Stimulated activated naive CD8-positive, alpha-beta T cell treated with anti-CD3 and anti-CD28 coated beads, Interleukin-15, amount 100 ng/mL, for 72 hours (primary cell): ENCODE results near the gene AUTS2.
A peak's percentile ranks its signal among the peaks of the same experiment; 100 is the strongest.

ENCODE experiments used
- ATAC-seq: fragments of 150-1000 bp; cut with Tn5 transposase; 2 replicates; pipeline ENCODE4 v1.10.0; 2021; ENCODE audit warnings: mild to moderate bottlenecking, moderate library complexity
- DNase-seq, 2 donors: peaks; one replicate each; pipeline ENCODE4 v3.0.0; 2021 to 2022
- H3K27ac Mint-ChIP-seq, 2 donors: one replicate each; pipeline ENCODE4 v1.8.0; 2022; ENCODE audit warnings: mild to moderate bottlenecking in 2 of 2, mixed read lengths in 2 of 2, moderate library complexity in 2 of 2
- H3K27me3 Mint-ChIP-seq: one replicate; pipeline ENCODE4 v1.8.0; 2022; ENCODE audit warnings: mixed read lengths
- H3K4me1 Mint-ChIP-seq: one replicate; pipeline ENCODE4 v1.8.0; 2022; ENCODE audit warnings: mild to moderate bottlenecking, mixed read lengths
- H3K4me3 Mint-ChIP-seq, 2 donors: one replicate each; pipeline ENCODE4 v1.8.0; 2022; ENCODE audit warnings: mild to moderate bottlenecking in 2 of 2, mixed read lengths in 2 of 2, moderate library complexity in 1 of 2
- H3K9me3 Mint-ChIP-seq, 2 donors: one replicate each; pipeline ENCODE4 v1.8.0; 2022; ENCODE audit warnings: mixed read lengths in 2 of 2

The AUTS2 gene

DNA sequence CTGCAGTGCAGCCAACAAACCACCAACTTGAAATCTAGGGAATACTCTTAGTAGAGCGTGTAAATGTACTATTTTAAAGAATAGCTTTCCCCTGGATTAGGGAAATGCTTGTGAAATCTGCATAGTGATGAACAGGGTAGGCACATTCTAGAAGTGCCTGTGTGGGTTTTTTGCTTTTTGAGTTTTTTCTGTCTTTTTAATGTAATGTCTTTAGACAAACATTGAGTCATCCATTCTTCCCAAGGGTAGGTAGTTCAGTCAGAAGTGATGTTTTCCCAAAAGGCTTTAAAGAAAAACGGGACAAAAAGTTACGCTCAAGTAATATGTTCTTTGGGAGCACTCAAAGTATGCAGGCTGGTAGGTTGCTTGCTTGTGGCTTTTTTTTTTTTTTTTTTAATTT lies 130.0 kb downstream of the AUTS2 start:
- no peak for DNase-seq
- Mint-ChIP-seq H3K27ac (no peak overlapping the region), H3K27me3 (peaks cover 8% of the 10 kb centered on the region), H3K4me3 (no peak overlapping the region), H3K4me1 (no peaks in the 10 kb centered on the region), H3K9me3 (peaks cover 0 to 7% of the 10 kb centered on the region in 2 donors)
- no peak for ATAC-seq

GRCh38 chr7:69732203-69732602 lies 133.9 kb downstream of the AUTS2 start:
- DNase-seq = no peak
- H3K4me1 Mint-ChIP-seq = no peaks in the 10 kb centered on the region

DNA sequence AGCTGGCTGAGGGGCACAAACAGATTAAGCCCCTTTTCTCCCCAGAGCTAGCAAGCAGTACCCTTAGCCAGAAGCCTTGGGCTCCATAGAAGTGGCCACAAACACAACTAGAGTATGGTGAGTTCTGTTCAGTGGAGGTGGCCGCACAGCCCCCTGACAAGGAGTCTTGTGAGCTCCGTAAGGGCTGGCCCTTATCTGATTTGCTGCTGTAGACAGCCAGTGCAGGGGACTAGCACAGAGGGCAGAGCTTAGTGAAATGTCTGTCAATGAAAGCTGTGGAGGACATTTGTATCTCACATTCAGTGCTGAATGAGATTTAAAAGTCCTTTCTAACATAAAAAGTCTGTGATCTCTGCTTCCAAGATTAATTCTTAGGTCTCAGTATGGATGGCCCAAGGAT lies 137.3 kb downstream of the AUTS2 start:
- Mint-ChIP-seq H3K4me3 (no peak overlapping the region), H3K9me3 (no peaks in the 10 kb centered on the region), H3K4me1 (peaks cover 22% of the 10 kb centered on the region), H3K27me3 (no peaks in the 10 kb centered on the region), H3K27ac (no peak overlapping the region)
- no peak for DNase-seq
- no peak for ATAC-seq

More at GRCh38 chr7:69732203-69732602, 133.9 kb downstream of the AUTS2 start:
- no peak for ATAC-seq
- Mint-ChIP-seq H3K4me3 (no peak overlapping the region), H3K27ac (no peak overlapping the region), H3K9me3 (peaks cover 0 to 7% of the 10 kb centered on the region in 2 donors), H3K27me3 (peaks cover 8% of the 10 kb centered on the region)

GRCh38 chr7:69736126-69736810 lies 138.0 kb downstream of the AUTS2 start:
- Mint-ChIP-seq H3K4me3 (no peak overlapping the region), H3K27ac (no peak overlapping the region)
- no peak for DNase-seq

DNA sequence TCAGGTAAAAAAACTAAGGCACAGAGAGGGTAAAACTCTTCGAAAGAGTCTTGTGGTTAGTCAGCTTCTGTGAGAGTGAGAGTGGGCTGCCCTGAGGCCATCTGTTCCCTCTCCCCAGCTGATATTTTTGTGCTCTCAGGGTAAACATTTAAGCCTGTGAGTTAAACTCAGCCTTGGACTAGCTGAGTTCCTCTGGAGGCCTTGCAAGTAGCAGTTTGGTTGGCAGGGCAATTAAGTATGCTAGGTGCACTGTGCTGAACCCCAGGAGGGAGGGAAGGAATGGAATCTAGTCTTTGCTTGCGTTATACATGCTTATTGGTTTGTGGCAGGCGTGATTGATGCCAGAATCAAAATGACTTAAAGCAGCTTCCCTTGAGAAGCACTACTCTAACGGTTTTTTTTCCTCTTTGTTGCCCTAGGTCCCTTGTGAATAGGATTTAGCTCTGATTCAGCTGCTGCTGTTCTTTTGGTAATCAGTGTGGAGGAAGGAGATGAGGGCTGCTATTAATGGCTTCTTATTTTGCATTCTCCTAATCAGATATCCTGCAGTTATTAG lies 140.2 kb downstream of the AUTS2 start:
- DNase-seq = no peak
- no peaks in the 10 kb centered on the region for H3K9me3 Mint-ChIP-seq
- H3K27me3 Mint-ChIP-seq = no peaks in the 10 kb centered on the region
- no peak for ATAC-seq
- H3K27ac Mint-ChIP-seq = peak overlapping the region in 1 of 2 donors; percentile 11
- no peak overlapping the region for H3K4me3 Mint-ChIP-seq
- H3K4me1 Mint-ChIP-seq = peaks cover 22% of the 10 kb centered on the region

More at GRCh38 chr7:69736126-69736810, 138.0 kb downstream of the AUTS2 start:
- Mint-ChIP-seq H3K9me3 (no peaks in the 10 kb centered on the region), H3K27me3 (no peaks in the 10 kb centered on the region), H3K4me1 (peaks cover 22% of the 10 kb centered on the region)
- no peak for ATAC-seq

DNA sequence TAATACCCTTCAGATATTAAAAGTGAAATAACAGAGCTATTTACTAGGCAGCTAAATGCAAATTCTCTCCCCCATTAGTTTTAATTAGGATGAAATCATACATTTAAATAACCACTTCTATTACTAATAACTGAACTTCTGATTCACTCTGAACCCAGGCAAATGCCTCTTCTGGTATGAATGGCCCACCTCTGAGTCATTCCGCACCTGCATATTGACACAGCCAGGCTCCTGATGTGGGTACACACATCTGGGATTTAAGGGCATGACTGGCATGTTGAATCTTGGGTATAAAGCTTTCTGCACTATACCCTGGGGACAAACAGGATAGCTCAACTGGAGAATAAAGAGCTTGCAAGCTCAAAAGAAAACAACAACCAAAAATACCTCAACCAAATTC lies 140.9 kb downstream of the AUTS2 start:
- peak; percentile 87 for ATAC-seq
- Mint-ChIP-seq H3K27me3 (no peaks in the 10 kb centered on the region), H3K9me3 (no peaks in the 10 kb centered on the region), H3K4me1 (peaks cover 22% of the 10 kb centered on the region), H3K27ac (no peak overlapping the region), H3K4me3 (no peak overlapping the region)
- peak; percentile 4 to 46 for DNase-seq

DNA sequence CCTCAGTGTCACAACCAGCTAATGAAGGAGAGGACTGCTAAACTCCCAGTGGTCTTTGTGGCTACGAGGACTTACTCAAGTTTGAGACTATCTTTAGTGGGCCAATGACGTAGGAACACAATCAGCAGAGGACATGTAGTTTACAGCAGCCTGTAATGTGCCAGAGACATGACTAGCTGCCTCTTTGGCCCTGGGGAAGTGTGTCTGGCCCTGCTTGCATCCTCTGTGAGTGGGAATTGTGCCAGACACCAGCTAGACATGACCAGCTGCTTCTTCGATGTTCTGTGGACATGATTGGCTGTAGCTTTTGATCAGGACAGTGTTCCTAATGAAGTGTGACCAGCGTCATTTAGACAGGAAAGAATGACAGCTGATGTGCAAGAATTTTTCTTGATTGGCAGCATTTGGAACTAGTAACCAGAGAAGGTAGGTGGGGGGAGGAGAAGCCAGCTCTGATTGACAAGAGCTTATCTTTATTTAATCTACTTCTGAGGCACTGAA lies 141.7 kb downstream of the AUTS2 start:
- Mint-ChIP-seq H3K4me3 (no peak overlapping the region), H3K27me3 (no peaks in the 10 kb centered on the region), H3K9me3 (no peaks in the 10 kb centered on the region), H3K27ac (no peak overlapping the region), H3K4me1 (peaks cover 22% of the 10 kb centered on the region)
- ATAC-seq = no peak
- DNase-seq = no peak

DNA sequence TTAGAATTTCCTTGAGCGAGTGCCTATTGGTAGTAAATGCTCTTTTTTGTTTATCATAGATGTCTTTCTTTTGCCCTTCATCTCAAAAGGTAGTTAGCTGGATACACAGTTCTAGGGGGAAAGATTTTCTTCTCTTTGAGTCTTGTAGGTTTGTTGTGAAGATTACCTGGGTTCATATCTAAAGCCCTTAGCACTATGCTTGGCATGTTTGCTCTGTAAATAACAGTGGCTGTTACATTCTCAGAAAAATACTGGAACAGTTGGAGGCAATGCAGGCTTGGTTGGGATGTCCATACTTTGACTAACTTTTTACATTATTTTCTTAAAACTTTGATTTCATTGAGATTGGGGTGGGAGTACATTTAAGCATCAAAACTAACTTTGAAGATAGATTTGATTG lies 144.0 kb downstream of the AUTS2 start:
- DNase-seq = no peak
- H3K9me3 Mint-ChIP-seq = no peaks in the 10 kb centered on the region
- peaks cover 22% of the 10 kb centered on the region for H3K4me1 Mint-ChIP-seq
- no peaks in the 10 kb centered on the region for H3K27me3 Mint-ChIP-seq
- no peak overlapping the region for H3K27ac Mint-ChIP-seq
- H3K4me3 Mint-ChIP-seq = no peak overlapping the region
- no peak for ATAC-seq

GRCh38 chr7:69743436-69743835 lies 145.2 kb downstream of the AUTS2 start:
- Mint-ChIP-seq H3K27me3 (no peaks in the 10 kb centered on the region), H3K9me3 (no peaks in the 10 kb centered on the region), H3K4me3 (no peak overlapping the region), H3K4me1 (peaks cover 19% of the 10 kb centered on the region), H3K27ac (no peak overlapping the region)
- ATAC-seq = no peak
- no peak for DNase-seq

DNA sequence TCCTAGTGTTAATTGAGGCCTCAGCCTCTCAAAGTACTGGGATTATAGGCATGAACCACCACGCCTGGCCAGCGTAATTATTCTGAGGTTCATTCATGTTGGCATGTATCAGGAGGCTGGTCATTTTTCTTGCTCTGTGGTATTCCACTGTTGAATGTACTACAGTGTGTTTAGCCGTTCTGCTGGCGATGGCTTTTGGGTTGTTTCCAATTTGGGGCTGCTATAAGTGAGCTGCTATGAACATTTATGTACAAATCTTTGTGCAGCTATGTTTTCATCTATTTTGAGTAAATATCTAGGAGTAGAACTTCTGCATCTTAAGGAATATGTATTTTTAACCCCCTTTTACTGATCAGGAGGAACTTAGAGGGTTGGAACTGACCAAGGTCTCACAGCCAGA lies 145.8 kb downstream of the AUTS2 start:
- H3K9me3 Mint-ChIP-seq = no peaks in the 10 kb centered on the region
- DNase-seq (no peak), ATAC-seq (no peak)
- H3K4me1 Mint-ChIP-seq = peaks cover 13% of the 10 kb centered on the region
- no peaks in the 10 kb centered on the region for H3K27me3 Mint-ChIP-seq
- no peak overlapping the region for H3K4me3 Mint-ChIP-seq
- H3K27ac Mint-ChIP-seq = no peak overlapping the region

DNA sequence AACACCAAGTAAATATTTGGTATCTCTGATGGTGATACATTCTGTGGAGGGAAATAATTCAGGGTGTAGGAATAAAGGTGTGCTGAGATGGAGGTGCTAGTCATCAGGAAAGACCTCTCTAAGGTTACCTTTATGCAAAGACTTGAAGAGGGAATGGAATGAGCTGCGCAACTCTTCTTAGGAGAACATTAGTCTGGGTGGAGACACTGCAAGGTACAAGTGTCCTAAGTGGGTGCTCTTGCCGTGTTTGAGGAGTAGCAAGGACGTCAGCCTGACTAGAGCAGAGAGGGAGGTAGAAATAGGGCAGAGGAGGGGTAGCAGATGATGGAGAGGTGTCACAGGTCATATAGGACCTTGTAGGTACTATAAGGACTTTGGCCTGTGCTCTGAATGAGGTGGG lies 148.1 kb downstream of the AUTS2 start:
- no peak overlapping the region for H3K27ac Mint-ChIP-seq
- ATAC-seq = no peak
- DNase-seq = no peak
- H3K9me3 Mint-ChIP-seq = no peaks in the 10 kb centered on the region
- H3K4me3 Mint-ChIP-seq = no peak overlapping the region
- H3K4me1 Mint-ChIP-seq = no peaks in the 10 kb centered on the region
- no peaks in the 10 kb centered on the region for H3K27me3 Mint-ChIP-seq

DNA sequence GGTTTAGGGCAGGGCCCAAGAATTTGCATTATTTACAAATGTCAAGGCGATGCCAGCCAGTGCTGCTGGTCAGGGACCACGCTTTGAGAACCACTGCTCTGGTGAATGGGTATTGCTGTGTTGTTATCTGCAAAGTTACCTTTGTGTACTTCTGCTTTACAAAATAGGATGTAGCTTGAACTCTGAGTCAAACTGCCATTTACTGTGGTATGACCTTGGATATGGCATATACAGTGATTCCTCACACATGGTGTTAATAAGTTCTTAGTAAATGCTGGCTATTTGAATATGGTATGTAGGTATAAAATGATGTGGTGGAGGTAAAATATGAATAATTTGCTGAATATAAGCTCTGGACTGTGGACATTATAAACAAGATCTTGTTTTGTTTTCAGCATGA lies 148.9 kb downstream of the AUTS2 start:
- no peak overlapping the region for H3K4me3 Mint-ChIP-seq
- no peaks in the 10 kb centered on the region for H3K27me3 Mint-ChIP-seq
- H3K9me3 Mint-ChIP-seq = no peaks in the 10 kb centered on the region
- H3K4me1 Mint-ChIP-seq = no peaks in the 10 kb centered on the region
- no peak for DNase-seq
- no peak for ATAC-seq
- H3K27ac Mint-ChIP-seq = no peak overlapping the region

DNA sequence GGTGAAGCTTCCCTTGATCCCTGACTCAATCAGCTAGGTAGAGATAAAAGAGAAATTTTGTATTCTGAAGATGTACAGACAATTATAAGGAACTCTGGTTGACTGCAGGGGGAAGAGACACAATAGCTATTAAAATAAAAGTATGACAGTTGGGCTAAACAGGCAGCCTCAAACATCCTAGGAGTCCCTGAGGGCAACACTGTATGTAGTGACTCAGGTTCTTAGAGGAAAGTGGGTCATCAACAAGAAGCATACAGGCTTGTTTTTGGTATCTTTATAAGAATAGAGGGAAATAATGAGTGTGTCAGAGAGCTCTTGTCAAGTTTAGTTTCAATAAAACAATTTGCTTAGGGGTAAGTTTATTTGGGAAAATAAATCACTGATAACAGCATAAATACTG lies 150.3 kb downstream of the AUTS2 start:
- no peak for ATAC-seq
- Mint-ChIP-seq H3K4me3 (no peak overlapping the region), H3K4me1 (no peaks in the 10 kb centered on the region), H3K27me3 (no peaks in the 10 kb centered on the region), H3K27ac (no peak overlapping the region), H3K9me3 (no peaks in the 10 kb centered on the region)
- no peak for DNase-seq

- Mint-ChIP-seq H3K27ac (no peak overlapping the region), H3K4me1 (no peaks in the 10 kb centered on the region), H3K4me3 (no peak overlapping the region), H3K27me3 (no peaks in the 10 kb centered on the region), H3K9me3 (no peaks in the 10 kb centered on the region)
- DNase-seq (no peak), ATAC-seq (no peak)
Measured at GRCh38 chr7:69749372-69749979, 151.2 kb downstream of the AUTS2 start.

DNA sequence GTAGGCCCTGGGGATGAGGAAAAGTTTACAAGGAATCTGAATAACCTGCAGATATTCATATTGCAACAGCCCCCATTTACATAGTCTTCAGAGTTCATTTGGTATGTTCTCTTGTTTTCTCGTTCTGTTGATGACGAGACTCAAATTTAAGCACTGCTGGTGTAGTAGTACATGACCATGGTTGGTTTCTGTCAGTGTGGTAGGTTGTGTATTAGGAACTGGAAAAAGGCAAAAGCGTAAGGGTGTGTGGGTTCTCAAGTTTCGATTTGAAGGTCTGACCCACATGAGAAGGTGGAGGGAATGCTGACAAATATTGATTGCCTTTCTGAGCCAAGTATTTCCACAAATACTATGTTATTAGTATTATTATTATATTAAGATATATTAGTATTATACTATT lies 151.7 kb downstream of the AUTS2 start:
- Mint-ChIP-seq H3K27ac (no peak overlapping the region), H3K9me3 (no peaks in the 10 kb centered on the region), H3K4me1 (no peaks in the 10 kb centered on the region), H3K27me3 (no peaks in the 10 kb centered on the region), H3K4me3 (no peak overlapping the region)
- no peak for ATAC-seq
- DNase-seq = no peak

DNA sequence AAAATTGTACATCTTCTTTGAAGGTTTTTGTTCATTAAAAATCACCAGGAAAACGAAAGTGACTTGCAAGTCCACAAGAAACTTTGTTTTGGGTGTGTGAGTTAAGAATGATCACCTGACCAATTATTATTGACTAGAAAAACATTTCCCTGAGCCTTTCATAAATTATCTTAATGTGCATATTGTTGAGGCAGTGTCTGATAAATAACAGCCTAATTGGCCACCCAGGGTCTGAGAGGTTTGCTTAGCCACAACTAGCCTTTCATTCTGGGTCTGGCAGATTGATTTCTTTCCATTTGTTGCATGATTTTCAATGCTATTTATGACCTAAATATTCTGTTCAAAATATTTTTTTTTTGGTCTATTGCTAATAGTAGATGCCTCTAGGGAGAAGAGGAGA lies 152.8 kb downstream of the AUTS2 start:
- H3K27me3 Mint-ChIP-seq = no peaks in the 10 kb centered on the region
- H3K27ac Mint-ChIP-seq = no peak overlapping the region
- DNase-seq (no peak), ATAC-seq (no peak)
- H3K4me1 Mint-ChIP-seq = no peaks in the 10 kb centered on the region
- H3K9me3 Mint-ChIP-seq = no peaks in the 10 kb centered on the region
- no peak overlapping the region for H3K4me3 Mint-ChIP-seq
